A549 (cell line): ENCODE results near the gene TNS2. TPM values are rescaled to one million over a fixed set of nuclear protein-coding genes. Genes with fewer than 3 reads are reported as not detected.

Experiments
- ATAC-seq, 2 experiments: fragments of 200-7000 bp in 1 of 2; fragments of >200 bp in 1 of 2; cut with Nextera tagmentation in 1 of 2; cut with Tn5 transposase in 1 of 2; 3 replicates each; pipeline versions ENCODE4 v1.8.0 to v1.9.1; 2018 to 2020; ENCODE audit warnings: mild to moderate bottlenecking in 1 of 2, moderate library complexity in 1 of 2
- CTCF ChIA-PET: fragments of 300-600 bp; sonication (Branson Sonifier 250); formaldehyde crosslinking; extraction: SDS; loops from one replicate; lab custom pipeline; 2021; ENCODE audit warnings: antibody characterized with exemption, inconsistent platforms; lab: Yijun Ruan, JAX
- POLR2A ChIA-PET: fragments of 350-600 bp; formaldehyde crosslinking; extraction: SDS; loops from one replicate; lab custom pipeline; 2021; ENCODE audit warnings: antibody characterized with exemption, inconsistent platforms; lab: Yijun Ruan, JAX
- DNase-seq, 2 experiments: peaks; one replicate each; pipeline versions ENCODE4 v3.0.0 to v3.0.0-alpha.2; 2011 to 2016; ENCODE audit warnings: low read depth in 1 of 2, low spot score in 1 of 2
- FAIRE-seq: peaks from 2 replicates; lab custom pipeline; 2011; peaks lifted over from hg19 to GRCh38; lab: Jason Lieb, UNC
- H3K27ac ChIP-seq, 2 experiments: fragments of >200 bp; sonication (Bioruptor Twin); formaldehyde crosslinking; 3 replicates each; pipeline ENCODE4 v1.5.1; 2016 to 2017
- H3K4me1 ChIP-seq: fragments of >200 bp; sonication (Bioruptor Twin); formaldehyde crosslinking; 3 replicates; pipeline ENCODE4 v1.6.1; 2016
- H3K4me2 ChIP-seq: fragments of >200 bp; sonication (Bioruptor Twin); formaldehyde crosslinking; 3 replicates; pipeline ENCODE4 v1.6.1; 2016
- H3K4me3 ChIP-seq: fragments of >200 bp; sonication (Bioruptor Twin); formaldehyde crosslinking; 3 replicates; pipeline ENCODE4 v1.5.1; 2016
- H3K9me3 ChIP-seq: fragments of >200 bp; sonication (Bioruptor Twin); formaldehyde crosslinking; 3 replicates; pipeline ENCODE4 v1.6.1; 2016
- BHLHE40 ChIP-seq: IDR thresholded peaks from 2 replicates; pipeline ENCODE4 v1.6.1; 2012; ENCODE audit warnings: low read depth, low read length, inconsistent platforms
- CBX2 ChIP-seq: fragments of 200-600 bp; sonication (generic); IDR thresholded peaks from 2 replicates; pipeline ENCODE4 v1.6.1; 2016; ENCODE audit warnings: low read depth, mild to moderate bottlenecking, borderline replicate concordance
- CBX8 ChIP-seq: fragments of 200-600 bp; sonication (generic); IDR thresholded peaks from 2 replicates; pipeline ENCODE4 v1.6.1; 2016
- CEBPB ChIP-seq, 2 experiments: fragments of >200 bp in 1 of 2; sonication (Bioruptor Twin) in 1 of 2; formaldehyde crosslinking in 1 of 2; IDR thresholded peaks; 2 replicates each; pipeline ENCODE4 v1.6.1; 2012 to 2016
- CHD2 ChIP-seq: fragments of 150-350 bp; IDR thresholded peaks from 2 replicates; pipeline ENCODE4 v1.6.1; 2014; ENCODE audit warnings: low read length; ENCODE audit not compliant: partially characterized antibody
- CHD4 ChIP-seq: fragments of 200-600 bp; sonication (generic); IDR thresholded peaks from 2 replicates; pipeline ENCODE4 v1.6.1; 2016; ENCODE audit warnings: antibody characterized with exemption, mild to moderate bottlenecking, borderline replicate concordance
- EHF ChIP-seq: fragments of 250-450 bp; sonication (Bioruptor Pico); IDR thresholded peaks from 2 replicates; pipeline ENCODE4 v1.5.0; 2020; ENCODE audit warnings: mild to moderate bottlenecking
- EHMT2 ChIP-seq: fragments of 200-600 bp; sonication (generic); IDR thresholded peaks from 2 replicates; pipeline ENCODE4 v1.6.1; 2016; ENCODE audit warnings: antibody characterized with exemption, low read depth, mild to moderate bottlenecking, moderate library complexity
- EP300 ChIP-seq, 2 experiments: fragments of >200 bp; sonication (Bioruptor Twin); formaldehyde crosslinking; IDR thresholded peaks; 2 replicates in 1 of 2; 3 replicates in 1 of 2; pipeline ENCODE4 v1.6.1; 2016 to 2017
- GATA3 ChIP-seq: IDR thresholded peaks from 2 replicates; pipeline ENCODE4 v1.6.1; 2012; ENCODE audit warnings: borderline replicate concordance
- HOXB5 ChIP-seq: fragments of 250-450 bp; sonication (Bioruptor Pico); IDR thresholded peaks from 2 replicates; pipeline ENCODE4 v1.5.0; 2020; ENCODE audit warnings: mild to moderate bottlenecking, moderate library complexity
- JUN ChIP-seq, 2 experiments: fragments of >200 bp; sonication (Bioruptor Twin); formaldehyde crosslinking; IDR thresholded peaks; 2 replicates in 1 of 2; 3 replicates in 1 of 2; pipeline ENCODE4 v1.6.1; 2016 to 2017
- JUNB ChIP-seq: fragments of >200 bp; sonication (Bioruptor Twin); formaldehyde crosslinking; IDR thresholded peaks from 2 replicates; pipeline ENCODE4 v1.6.1; 2016
- KDM1A ChIP-seq: fragments of 200-600 bp; sonication (generic); IDR thresholded peaks from 2 replicates; pipeline ENCODE4 v1.6.1; 2016; ENCODE audit warnings: low read depth, mild to moderate bottlenecking
- MAFK ChIP-seq: fragments of 450-650 bp; IDR thresholded peaks from 2 replicates; pipeline ENCODE4 v1.6.1; 2014; ENCODE audit not compliant: partially characterized antibody
- NFE2L2 ChIP-seq: fragments of 150-350 bp; conservative IDR thresholded peaks from 2 replicates; pipeline ENCODE4 v1.6.1; 2014; ENCODE audit warnings: low read length
- PHF8 ChIP-seq: fragments of 200-600 bp; sonication (generic); IDR thresholded peaks from 2 replicates; pipeline ENCODE4 v1.6.1; 2016; ENCODE audit warnings: low read depth, mild to moderate bottlenecking, antibody characterized with exemption, moderate library complexity, borderline replicate concordance
- SMC3 ChIP-seq: fragments of >200 bp; sonication (Bioruptor Twin); formaldehyde crosslinking; IDR thresholded peaks from 3 replicates; pipeline ENCODE4 v1.6.1; 2018; ENCODE audit warnings: inconsistent platforms
- ZFP36 ChIP-seq: fragments of 450-650 bp; IDR thresholded peaks from 2 replicates; pipeline ENCODE4 v1.6.1; 2014; ENCODE audit warnings: borderline replicate concordance; ENCODE audit not compliant: partially characterized antibody
- ZNF302 ChIP-seq: fragments of 250-450 bp; sonication (Bioruptor Pico); IDR thresholded peaks from 2 replicates; pipeline ENCODE4 v1.9.0; 2021; ENCODE audit warnings: inconsistent platforms, mild to moderate bottlenecking, moderate library complexity
- WGBS: methylation state at CpG from one replicate; pipeline ENCODE4 v1.1.6; 2017; ENCODE audit errors: missing lambda C conversion rate; 5-methylcytosine and 5-hydroxymethylcytosine counted together
- polyA plus RNA-seq, 4 experiments: library from polyadenylated mRNA; depleted of rRNA in 3 of 4; stranded (reverse); fragments of >200 nt; fragmentation: RNase III in 1 of 4; extraction: RNeasy Plus Mini Kit Qiagen cat#74134 plus additional on column Dnase treatment in 1 of 4; gene quantifications; 2 replicates in 3 of 4; 3 replicates in 1 of 4; pipeline ENCODE4 v1.2.3, GENCODE V29; 2011 to 2017
- TF ChIP-seq, protein P1 (sequence below): fragments of 150-350 bp; IDR thresholded peaks from 2 replicates; pipeline ENCODE4 v1.6.1; 2014; ENCODE audit warnings: low read depth, mild to moderate bottlenecking, low read length
- TF ChIP-seq, protein P2 (sequence below): IDR thresholded peaks from 2 replicates; pipeline ENCODE4 v1.6.1; 2012; ENCODE audit warnings: low read depth, borderline replicate concordance

TNS2 gene
- polyA plus RNA-seq, 2 of the 4 experiments (the other 2 are of a cell fraction), result 11.5 to 15.3 TPM

DNA sequence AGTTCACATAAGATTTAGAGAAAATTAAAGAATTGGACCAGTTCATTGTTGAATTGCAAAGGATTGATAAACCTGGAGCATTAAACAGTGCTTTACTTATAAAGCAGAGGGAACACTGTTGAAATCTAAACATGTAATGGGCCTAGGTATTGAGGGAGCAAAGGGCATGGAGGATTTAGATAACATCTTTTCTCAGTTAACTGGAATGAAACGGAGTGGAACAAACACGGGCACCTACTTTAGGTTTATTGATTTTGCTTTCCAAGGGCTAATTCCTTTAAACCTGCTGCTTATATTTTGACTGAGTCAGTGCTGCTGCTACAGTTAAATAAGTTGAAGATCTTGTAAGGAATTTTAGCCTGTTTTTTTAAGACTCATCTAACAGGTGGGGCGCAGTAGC lies 38.0 kb upstream of the TNS2 start:
- POLR2A ChIA-PET, result no interaction called here
- DNase-seq (no peak), ATAC-seq (no peak), FAIRE-seq (no peak)
- peak overlapping the region; percentile 9; the same call in 1 of the 3 replicates for H3K4me2 ChIP-seq
- H3K4me1 ChIP-seq, result peaks cover 40% of the 10 kb centered on the region; the same call in 2 of the 3 replicates
- TF ChIP-seq PHF8 (no peak), HOXB5 (CRISPR knock-in tag) (no peak), CBX8 (no peak), JUNB (no peak), EHMT2 (no peak), SMC3 (no peak), BHLHE40 (no peak), CHD4 (no peak), MAFK (no peak), CHD2 (no peak), CBX2 (no peak), KDM1A (no peak)
- TF ChIP-seq, protein P1, sequence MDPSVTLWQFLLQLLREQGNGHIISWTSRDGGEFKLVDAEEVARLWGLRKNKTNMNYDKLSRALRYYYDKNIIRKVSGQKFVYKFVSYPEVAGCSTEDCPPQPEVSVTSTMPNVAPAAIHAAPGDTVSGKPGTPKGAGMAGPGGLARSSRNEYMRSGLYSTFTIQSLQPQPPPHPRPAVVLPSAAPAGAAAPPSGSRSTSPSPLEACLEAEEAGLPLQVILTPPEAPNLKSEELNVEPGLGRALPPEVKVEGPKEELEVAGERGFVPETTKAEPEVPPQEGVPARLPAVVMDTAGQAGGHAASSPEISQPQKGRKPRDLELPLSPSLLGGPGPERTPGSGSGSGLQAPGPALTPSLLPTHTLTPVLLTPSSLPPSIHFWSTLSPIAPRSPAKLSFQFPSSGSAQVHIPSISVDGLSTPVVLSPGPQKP, result no peak
- H3K4me3 ChIP-seq, result no peak overlapping the region
- CTCF ChIA-PET, result interaction anchor here (0.5 to 2.5 kb wide), 5 partner anchors 18 to 684 kb away, joined by 3 to 10 read pairs (median 3); no protein-coding TSS in a partner anchor
- no peak overlapping the region for H3K27ac ChIP-seq
- WGBS, result 93% methylated on average over 3 of the region's 3 CpGs
- H3K9me3 ChIP-seq, result no peaks in the 10 kb centered on the region

DNA sequence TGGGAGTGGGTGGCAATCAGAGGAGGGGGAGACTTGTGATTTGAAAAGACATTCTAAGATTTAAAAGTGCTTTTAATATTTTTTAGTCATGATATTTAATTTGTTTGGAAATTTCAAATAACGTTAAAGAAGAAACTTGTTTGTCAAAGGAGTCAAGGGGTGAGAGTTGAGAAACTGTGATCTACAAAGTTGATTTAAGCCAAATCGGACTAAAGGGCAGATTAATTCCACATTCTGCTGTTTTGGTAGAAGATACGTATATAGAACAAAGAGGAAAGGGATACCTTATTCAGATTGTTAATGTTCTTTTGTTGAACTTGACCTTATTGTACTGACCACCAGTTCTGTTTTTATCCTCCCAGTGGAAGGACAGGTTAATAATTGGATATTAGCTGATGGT lies 36.9 kb upstream of the TNS2 start:
- DNase-seq (no peak), ATAC-seq (no peak), FAIRE-seq (no peak)
- Histone ChIP-seq H3K9me3 (no peaks in the 10 kb centered on the region), H3K4me3 (no peak overlapping the region), H3K27ac (no peak overlapping the region), H3K4me1 (peaks cover 37% of the 10 kb centered on the region; the same call in 2 of the 3 replicates), H3K4me2 (no peak overlapping the region)
- WGBS, result 83% methylated on average over 3 of the region's 3 CpGs
- CTCF ChIA-PET, result interaction anchor here (0.6 to 1.3 kb wide), 6 partner anchors 9 to 947 kb away, joined by 3 to 8 read pairs (median 3); no protein-coding TSS in a partner anchor
- TF ChIP-seq BHLHE40 (no peak), GATA3 (no peak), NFE2L2 (no peak), EHF (CRISPR knock-in tag) (no peak), CEBPB (IDR thresholded peaks at IDR 0.05) (no peak), ZNF302 (no peak), EP300 (IDR thresholded peaks at IDR 0.05) (no peak), PHF8 (no peak), ZFP36 (no peak)
- TF ChIP-seq, protein P2, sequence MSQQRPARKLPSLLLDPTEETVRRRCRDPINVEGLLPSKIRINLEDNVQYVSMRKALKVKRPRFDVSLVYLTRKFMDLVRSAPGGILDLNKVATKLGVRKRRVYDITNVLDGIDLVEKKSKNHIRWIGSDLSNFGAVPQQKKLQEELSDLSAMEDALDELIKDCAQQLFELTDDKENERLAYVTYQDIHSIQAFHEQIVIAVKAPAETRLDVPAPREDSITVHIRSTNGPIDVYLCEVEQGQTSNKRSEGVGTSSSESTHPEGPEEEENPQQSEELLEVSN, result no peak
- POLR2A ChIA-PET, result no interaction called here

GRCh38 chr12:53014709-53015108 lies 35.2 kb upstream of the TNS2 start:
- no peak for FAIRE-seq
- Histone ChIP-seq H3K27ac (no peak overlapping the region), H3K4me2 (no peak overlapping the region), H3K4me1 (peaks cover 19% of the 10 kb centered on the region; the same call in 2 of the 3 replicates), H3K9me3 (no peaks in the 10 kb centered on the region), H3K4me3 (no peak overlapping the region)
- no peak for TF ChIP-seq JUN (IDR thresholded peaks at IDR 0.05)
- no peak for ATAC-seq
- CTCF ChIA-PET, result interaction anchor here (0.9 to 1.6 kb wide), 3 partner anchors 12 to 129 kb away, joined by 5 read pairs; no protein-coding TSS in a partner anchor
- POLR2A ChIA-PET, result interaction anchor here (0.6 to 0.7 kb wide), 3 partner anchors 9 to 118 kb away, joined by 3 read pairs; partner anchors contain the start of gene EIF4B
- DNase-seq, result no peak
- WGBS, result 93% methylated on average over 2 of the region's 2 CpGs
